NCI-H146 (cell line): ENCODE measurements around the gene JAK1.

ENCODE experiments used
- DNase-seq: peaks from one replicate; lab custom pipeline; 2025; lab: John Stamatoyannopoulos, UW

JAK1 gene

DNA sequence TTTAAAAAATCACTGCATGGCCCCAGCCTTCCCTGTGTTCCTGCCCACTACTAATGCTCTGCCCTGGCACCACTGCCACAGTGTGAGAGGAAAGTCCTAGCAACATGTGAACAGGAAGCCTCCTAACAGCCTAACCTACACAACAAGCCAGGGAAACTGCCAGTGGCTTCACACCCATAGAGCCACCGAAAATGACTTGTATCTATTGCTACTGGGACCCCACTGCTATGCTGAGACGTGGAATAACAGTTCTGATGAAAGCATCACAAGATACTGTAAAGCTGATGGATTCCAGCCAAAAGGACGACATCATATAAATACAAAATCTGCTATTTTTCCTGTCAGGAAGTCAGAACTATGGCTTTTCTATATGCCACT lies 74.9 kb downstream of the JAK1 start:
- no peak for DNase-seq

DNA sequence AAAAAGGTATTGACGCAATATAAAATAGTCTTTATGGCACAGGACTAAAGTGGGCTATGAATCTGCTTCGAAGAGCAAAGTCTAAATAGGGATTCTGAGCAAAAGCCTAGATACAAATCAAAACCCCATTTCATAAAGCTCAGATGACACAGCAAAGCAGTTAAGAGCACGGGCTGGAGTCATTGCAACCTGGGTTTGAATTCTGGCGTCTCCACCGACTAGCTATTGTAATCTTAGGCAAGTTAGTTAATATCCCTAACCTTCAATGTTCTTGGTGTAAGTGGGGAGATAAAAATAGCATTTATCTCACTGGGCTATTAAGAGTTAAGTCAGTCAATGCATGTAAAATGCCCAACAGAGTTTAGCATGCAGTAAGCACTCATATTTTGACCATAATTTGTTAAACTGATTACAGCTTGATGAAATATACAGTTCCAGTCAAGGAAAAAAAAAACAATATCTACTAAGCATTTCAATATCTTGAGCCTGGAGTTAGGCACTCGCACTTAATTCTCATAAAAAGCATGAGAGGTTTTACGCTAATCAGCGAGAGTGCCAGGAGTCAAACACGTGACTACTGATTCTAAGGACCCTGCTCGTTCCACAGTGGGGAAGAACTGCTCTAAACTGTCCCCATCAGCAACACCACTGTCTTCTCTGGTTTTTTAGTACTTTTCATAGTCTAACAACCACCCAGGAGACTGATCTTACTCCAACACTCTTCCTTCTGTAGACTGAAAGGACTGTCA lies 75.5 kb downstream of the JAK1 start:
- no peak for DNase-seq

DNA sequence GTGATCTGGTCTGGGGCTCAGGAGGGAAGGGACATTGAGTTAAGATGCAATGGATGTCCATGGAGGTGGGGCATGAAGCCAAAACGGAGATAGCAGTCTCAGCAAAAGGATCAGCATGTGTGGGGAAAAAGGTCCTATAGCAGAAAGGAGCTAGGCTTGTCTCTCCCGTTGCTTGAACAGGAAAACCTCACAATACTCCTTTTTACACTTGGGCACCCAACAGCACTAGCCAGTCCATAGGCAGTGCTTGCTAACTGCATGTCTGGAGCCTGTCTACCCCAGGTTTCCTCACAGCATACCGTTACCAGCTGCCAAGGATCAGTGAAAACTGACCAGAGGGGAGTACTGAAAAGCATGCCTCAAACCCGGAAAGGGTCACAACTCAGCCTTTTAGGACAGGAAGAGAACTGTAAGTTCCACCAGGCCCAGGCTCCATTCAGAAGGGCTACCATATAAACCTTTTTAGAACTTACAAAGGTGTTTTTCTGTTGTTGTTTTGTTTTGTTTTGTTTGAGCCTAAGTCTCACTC lies 78.6 kb downstream of the JAK1 start:
- DNase-seq = no peak

DNA sequence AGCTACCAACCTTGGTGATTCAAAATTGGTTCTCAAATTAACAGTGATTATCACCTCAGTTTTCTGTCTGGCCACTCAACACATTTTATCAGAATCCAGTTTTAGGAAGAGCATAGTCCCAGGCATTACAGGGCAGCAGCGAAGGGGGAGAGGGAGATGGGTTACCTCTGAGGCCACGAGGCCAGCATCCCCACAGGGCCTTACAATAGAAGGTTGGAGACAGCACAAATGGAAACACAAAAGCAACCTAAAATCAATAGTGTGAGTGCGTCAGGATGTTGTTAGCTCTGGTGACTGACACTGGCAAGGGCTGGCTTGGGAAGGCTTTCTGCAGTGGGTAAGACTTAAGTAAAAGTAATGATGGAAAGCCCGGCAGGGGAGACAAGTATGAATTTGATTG lies 79.5 kb downstream of the JAK1 start:
- DNase-seq = peak; percentile 92

DNA sequence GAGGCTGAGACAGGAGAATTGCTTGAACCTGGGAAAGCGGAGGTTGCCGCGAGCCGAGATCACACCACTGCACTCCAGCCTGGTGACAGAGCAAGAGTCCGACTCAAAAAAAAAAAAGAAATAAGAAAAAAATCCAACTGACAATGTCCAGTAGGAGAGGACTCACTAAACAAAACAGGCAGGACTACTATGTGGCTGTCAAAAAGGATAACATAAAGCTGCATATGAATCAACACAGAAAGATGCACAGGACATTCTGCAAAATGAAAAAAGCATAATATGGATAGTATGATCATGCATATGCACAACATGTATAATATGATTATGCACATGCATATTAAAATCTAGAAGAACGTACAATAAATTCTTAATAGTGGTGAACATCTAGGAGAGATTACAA lies 80.7 kb downstream of the JAK1 start:
- no peak for DNase-seq

DNA sequence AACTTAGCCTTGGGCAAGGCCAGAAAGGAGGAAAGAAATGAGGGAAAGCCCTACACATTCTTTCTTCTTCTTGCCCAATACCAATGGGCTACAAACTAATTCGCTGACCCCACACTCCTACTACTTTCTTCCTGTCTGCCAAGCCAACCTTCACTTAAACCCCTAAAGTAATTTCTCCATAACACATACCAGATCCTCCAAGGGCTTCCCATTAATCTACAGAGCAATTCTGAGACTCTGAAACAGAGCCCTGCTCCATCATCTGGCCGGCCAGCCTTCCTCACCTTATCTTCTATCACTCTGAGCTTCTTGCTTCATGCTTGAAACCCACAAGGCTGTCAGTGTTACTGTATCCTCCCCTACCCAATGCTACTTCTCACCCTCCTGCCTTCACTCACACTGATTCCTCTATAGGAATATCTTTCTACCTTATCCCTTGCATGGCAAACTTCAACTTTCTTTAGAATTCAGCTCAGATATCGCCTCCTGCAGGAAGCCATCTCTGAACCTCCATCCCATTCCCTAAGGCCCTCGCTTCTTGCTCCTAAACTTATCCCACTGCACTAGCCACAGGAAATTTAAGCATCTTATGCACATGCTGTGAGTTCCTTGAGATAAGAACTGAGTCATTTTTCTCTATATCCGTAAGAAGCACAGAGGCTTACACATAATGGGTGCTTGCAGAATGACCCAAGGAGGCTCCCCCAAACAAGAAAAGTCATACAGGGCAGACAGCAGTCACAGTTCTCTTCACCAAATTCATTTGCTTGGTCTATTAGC lies 81.9 kb downstream of the JAK1 start:
- DNase-seq = no peak

DNA sequence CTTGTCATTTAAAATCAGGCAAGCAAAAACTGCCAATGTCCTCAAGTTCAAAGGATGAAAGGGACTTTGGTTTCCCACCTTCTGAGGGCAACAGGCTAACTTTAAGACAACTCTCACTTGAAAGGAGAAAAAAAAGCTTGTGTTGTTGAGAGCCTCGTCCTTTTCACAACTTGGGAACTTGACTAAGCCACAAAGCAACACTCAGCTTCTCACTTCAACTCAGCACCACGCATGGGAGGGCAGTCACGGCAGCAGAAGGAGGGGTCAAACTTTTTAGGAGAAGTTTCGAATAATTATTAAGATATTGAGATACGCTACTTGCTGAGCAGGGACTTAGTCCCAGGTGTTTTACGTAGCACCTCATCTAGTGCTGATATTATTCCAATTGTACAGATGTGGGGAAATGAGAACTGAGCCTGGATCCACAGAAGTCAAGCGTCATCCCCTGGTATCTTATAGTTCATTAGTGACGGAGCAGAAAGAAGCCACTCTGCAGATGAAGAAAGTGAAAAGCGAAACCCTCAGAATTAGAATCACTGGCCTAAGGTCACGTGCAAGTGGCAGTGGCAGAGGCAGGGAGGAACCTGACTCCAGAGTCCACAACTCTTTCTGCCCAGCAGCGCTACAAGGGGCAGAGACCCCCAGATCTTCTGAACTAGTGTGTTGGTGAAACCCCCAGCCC lies 83.6 kb downstream of the JAK1 start:
- DNase-seq = no peak

DNA sequence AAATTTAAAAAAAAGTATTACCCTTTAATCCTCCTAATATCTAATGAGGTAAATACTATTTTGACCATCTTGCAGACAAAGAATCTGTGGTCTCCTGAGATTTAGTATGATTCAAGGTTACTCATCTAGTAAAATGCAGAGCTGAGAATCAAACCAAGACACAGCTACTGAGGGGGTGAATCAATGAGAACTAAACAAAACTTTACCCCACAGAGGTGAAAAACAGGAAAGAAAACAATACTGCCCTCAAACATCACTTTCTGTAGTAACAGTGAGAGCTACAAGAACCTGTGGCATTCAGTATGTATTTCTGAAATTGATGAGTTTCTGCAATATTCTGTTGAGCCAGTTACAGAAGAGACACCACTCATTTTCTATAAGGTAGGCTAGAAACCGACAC lies 85.1 kb downstream of the JAK1 start:
- DNase-seq = no peak

DNA sequence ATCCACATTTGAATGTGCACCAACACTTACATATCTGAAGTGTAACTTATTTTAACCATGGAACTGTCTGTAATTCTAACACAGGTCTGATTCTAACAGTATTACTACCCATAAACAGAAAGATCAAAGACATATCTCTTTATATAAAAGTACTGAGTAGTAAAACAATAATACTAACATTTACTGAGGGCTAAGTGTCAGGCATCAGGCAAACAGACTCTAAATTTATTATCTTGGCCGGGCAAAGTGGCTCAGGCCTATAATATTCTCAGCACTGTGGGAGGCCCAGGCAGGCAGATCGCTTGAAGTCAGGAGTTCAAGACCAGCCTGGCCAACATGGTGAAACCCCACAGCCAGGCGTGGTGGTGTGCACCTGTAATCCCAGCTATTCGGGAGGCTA lies 85.9 kb downstream of the JAK1 start:
- no peak for DNase-seq

DNA sequence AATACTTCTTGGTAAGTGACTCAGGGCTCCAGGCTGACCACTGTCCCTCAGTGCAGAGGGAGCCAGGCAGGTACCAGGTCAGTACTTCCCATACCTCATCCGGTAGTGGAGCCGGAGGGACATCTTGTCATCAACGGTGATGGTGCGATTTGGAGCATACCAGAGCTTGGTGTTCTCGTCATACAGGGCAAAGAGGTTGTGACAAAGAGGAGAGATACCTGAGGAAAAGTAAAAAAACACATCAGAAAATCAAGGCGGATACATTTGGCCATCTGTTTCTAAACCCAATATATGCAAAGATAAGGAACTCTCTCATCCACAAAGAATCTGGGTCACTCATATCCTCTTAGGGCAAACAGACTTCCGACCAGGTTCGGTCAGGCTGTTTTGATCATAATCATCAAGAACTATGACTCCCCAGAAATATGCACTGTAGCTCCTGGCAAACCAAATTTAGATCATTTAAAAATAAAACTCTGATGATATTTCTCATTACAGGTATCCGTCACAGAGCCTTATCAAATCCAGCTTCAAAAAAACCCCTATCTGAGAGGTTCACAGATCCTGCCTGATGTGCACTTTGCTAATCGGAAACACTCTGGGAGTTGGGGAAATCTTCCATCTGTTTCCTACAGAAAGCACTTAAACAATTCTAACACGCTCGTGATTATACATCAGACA lies 87.3 kb downstream of the JAK1 start:
- no peak for DNase-seq

DNA sequence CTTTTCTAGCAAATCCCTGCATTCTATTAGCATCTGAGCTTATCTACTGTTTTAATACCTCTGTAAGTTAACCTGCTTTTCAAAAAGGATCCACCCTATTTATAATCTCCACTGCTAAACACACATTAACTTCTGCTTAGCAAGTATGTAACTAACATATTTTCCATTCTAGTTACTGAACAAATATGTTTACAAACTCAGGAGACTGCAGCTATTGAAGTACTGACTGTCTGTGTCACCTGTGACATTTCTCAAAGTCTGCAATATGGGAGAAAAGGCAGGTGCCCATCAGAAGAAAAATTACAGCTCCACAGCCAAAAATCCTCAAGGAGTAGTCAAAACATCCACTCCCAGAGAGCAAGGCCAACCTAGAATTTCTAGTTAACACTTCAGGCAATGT lies 88.3 kb downstream of the JAK1 start:
- DNase-seq = no peak

DNA sequence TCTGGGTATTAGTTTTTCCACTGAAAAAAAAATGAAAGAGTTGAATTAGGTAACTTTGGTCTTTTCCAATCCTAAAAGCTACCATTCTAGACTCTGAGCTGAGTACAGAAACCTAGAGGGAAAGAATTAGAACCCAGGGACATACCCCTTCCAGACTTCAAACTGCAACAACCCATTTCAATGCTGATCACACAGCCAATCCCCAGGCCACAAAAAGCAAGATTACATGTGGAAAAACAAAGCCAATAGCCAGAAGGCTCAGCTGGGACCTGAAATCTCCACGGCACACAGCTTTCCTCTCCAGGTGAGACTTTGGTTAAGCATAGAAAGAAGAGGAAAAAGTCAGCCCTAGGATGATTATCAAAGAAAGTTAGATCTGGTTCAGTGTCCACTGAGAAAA lies 88.8 kb downstream of the JAK1 start:
- no peak for DNase-seq

DNA sequence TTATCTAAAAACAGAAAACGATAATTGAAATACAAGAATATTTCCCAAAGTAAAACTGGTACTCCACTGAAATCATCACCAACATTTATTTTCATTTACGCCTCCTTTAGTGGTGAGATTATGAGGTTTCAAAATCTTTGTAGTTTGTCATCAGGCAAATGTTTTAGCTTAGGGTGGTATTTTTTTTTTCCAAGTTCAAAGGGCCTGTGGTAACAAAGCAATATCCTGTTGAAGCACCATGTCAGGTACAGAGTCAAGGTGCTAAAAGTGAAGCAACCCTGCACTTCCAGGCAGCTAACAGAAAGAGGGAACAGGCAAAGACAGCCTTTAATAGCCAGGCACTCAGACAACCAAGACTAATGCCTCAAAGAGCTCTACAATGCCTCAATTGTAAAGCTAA lies 89.2 kb downstream of the JAK1 start:
- DNase-seq = no peak

DNA sequence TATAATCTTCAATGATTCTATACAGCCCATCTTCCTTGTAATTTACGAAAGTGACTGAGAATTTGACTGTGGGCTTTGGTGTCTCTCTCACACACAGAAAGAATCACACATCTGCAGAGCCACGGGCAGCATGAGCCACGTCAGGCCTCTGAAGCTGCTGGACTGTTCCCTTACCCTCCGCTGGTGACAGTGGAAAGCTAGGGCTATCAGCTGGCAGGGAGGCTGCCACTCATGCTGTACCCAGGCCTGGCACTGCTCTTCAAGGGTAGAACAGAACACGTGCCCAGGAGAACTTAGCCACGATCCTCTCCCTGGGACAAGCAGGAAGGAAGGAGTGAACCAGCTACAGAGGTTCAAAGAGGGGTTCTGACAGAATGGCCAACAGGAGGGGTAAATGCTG lies 90.7 kb downstream of the JAK1 start:
- DNase-seq = no peak

DNA sequence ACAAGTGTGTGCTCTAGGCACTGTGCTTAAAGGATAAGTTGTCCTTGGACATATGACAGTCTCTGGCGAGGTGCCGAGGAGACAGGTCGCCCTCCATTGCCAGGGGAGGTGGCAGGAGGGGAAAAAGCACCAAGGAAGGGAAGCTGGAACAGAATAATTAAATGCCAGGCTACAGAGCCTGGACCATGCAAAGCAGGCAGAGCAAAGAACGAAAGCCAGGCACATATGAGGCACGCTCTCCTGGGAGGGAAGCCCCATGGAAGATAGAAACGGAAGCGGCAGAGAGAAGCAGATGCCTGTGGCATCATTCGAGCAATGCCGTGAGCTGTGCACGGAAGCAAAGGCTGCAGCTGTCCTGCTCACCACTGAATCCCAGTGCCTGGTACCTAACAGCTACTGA lies 91.2 kb downstream of the JAK1 start:
- no peak for DNase-seq

DNA sequence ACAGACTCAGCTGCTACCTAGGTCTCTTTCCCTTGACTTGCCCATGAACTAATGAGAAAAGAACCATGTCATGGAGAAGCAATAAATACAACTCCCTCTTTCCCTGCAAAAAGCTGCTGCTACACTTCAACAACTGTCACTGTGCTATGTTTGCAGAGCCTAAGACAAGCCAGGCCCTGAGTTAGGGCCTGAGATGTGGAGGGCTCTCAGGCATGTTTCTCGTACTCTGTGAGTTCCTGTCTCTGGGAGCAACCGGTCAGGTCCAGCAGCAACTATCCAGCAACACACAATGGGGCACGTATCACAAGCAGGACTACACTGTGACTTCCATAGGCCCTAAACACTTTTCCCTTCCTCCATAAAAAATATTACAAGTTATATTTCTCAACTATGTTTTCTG lies 91.7 kb downstream of the JAK1 start:
- no peak for DNase-seq

DNA sequence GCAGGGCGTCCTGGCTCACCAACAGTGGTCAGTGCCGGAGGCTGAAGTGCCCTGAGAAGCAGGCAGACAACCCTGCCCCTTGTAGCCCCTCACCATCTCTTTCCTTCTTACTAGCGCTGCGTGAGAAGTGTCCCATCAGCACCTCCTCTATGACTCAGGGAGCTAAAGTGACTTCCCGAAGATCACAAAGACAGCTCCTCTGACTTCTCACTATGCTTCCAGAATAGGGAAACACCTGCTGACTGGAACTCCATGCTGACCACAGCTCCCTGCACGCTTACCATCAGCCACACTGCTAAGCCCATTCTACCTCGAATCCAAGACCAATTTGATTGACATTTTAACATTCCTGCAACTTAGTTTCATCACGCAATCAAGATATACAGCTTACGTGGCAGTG lies 92.8 kb downstream of the JAK1 start:
- DNase-seq = no peak

DNA sequence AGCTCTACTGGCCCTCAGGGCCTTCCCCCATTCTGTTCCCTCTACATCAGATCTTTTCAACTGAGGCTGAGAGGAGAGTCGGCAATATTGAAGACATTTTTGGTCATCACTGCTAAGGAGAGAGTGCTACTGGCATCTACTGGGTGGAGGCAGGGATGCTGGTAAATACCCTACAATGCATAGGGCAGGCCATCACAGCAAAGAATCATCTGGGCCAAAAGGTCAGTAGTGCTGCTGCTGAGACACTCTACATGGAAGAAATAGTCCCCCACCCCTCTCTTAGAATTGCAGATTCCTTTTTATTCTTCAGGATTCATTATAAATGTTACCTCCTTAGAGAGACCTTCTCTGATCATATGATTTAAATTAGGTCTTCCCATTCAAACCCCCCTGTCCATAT lies 94.3 kb downstream of the JAK1 start:
- no peak for DNase-seq

DNA sequence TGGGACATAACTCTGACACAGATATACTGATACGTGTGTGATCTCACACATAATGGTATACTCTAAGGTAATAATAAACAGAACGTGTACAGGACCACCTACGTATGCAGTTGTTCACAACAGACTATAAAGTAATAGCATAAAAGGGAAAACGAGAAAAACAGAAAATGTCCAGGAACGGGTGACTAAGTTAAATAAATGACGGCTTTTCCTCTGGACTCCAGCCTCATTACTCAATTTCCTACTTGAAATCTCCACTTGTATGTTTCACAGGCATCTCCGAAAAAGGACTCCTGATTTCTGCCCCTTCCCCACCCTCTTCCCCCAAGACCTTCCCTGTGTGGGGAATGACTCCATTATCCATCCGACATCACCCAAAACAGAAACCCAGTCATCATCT lies 95.1 kb downstream of the JAK1 start:
- no peak for DNase-seq

DNA sequence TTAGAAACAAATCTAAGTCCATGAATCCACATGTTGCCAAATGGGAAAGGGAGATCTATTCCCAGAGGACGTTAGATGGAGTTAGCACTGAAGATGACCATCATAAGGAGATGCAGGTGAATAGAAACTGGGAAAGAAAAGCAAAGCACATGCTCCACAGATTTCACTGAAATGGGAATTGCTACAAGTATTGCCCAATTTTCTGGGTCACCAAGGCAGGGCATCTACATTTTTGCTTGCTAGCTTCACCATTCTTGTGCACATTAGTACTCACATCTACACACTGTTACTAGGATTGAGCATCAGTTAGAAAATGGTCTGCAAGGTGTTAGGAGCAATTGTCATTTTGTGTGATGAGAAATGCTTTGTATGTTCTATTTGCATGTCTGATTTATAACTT lies 99.1 kb downstream of the JAK1 start:
- no peak for DNase-seq

DNA sequence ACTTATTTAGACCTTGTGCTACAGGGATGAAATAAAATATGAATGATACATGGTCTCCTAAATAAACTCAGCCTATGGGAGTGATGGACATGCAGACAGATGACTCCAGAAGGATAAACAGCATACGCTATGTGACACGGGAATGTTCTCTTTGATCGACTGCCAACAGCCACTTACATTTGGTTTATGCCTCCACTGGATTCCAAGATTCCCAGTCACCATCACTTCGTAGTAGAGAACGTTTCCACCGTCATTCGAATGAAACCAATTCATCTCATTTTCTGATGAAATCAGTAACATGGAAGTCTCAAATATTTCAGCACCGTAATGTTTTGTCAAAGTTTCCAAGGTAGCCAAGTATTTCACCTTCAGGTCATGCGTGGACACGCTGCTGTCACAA lies 99.7 kb downstream of the JAK1 start:
- no peak for DNase-seq

DNA sequence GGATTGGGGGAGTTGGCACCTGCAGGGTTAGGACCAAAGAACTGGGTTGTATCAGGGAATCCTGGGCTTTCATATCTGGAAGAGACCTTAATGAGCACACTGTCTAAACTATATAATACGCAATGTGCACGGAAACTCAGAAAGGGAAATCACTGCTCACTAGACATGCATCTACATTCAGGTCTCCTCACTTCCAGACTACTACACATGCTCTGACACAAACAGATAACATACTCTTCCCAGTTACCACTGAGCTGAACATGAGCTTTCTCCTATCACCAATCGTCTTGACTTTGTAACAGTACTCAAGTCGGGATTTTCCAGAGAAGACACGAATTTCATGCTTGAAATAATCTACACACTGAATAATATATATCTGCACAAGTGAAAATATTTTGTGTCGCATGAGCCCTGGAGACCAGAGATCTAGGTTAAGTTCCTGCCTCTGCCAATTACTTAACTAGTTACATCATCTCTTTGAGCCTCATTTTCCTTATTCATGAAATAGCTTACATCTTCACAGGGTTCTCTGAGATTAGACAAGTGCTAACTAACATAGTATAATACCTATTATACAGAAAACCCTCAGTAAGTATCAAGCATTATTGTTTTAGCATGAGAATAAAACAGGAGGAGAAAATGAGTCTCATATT lies 101.1 kb downstream of the JAK1 start:
- DNase-seq = no peak
